DND-41 (cell line): Measurements from ENCODE around the gene PRKCE.

Experiments used
- ATAC-seq: fragments of 200-7000 bp; cut with Tn5 transposase; 3 replicates; pipeline ENCODE4 v1.9.1; 2021; ENCODE audit warnings: low read depth; ENCODE audit not compliant: insufficient read depth
- DNase-seq: peaks from one replicate; pipeline ENCODE4 v3.0.0-alpha.2; 2020
- H2AFZ ChIP-seq: 2 replicates; pipeline ENCODE4 v1.6.0; 2012; ENCODE audit warnings: low read depth, low read length
- H3K27ac ChIP-seq: 2 replicates; pipeline ENCODE4 v1.5.1; 2012; ENCODE audit warnings: low read length, inconsistent platforms
- H3K27me3 ChIP-seq: fragments of 200-600 bp; sonication (generic); 2 replicates; pipeline ENCODE4 v1.6.0; 2012; ENCODE audit warnings: low read length, mild to moderate bottlenecking, inconsistent platforms; ENCODE audit not compliant: insufficient read depth, poor library complexity
- H3K36me3 ChIP-seq: 2 replicates; pipeline ENCODE4 v1.5.1; 2012; ENCODE audit warnings: low read length, inconsistent platforms; ENCODE audit not compliant: insufficient read depth
- H3K4me1 ChIP-seq: 2 replicates; pipeline ENCODE4 v1.5.1; 2012; ENCODE audit warnings: mild to moderate bottlenecking, low read length; ENCODE audit not compliant: insufficient read depth
- H3K4me2 ChIP-seq: 2 replicates; pipeline ENCODE4 v1.6.0; 2012; ENCODE audit warnings: mild to moderate bottlenecking, moderate library complexity, low read length, inconsistent platforms; ENCODE audit not compliant: insufficient read depth
- H3K4me3 ChIP-seq, 2 experiments: fragments of 200-600 bp in 1 of 2; shearing (Covaris generic) in 1 of 2; 2 replicates each; pipeline ENCODE4 v1.5.1; 2012 to 2016; ENCODE audit warnings: inconsistent platforms in 2 of 2, low read length in 2 of 2, mild to moderate bottlenecking in 2 of 2, low read depth in 1 of 2, moderate library complexity in 1 of 2
- H3K79me2 ChIP-seq: 2 replicates; pipeline ENCODE4 v1.6.0; 2012; ENCODE audit warnings: low read length, inconsistent platforms; ENCODE audit not compliant: insufficient read depth
- H3K9ac ChIP-seq: 2 replicates; pipeline ENCODE4 v1.6.0; 2012; ENCODE audit warnings: low read depth, mild to moderate bottlenecking, inconsistent platforms, low read length, moderate library complexity
- H3K9me3 ChIP-seq: 2 replicates; pipeline ENCODE4 v1.5.1; 2012; ENCODE audit warnings: low read length, moderate library complexity, mild to moderate bottlenecking, inconsistent platforms; ENCODE audit not compliant: insufficient read depth, severe bottlenecking
- H4K20me1 ChIP-seq: 2 replicates; pipeline ENCODE4 v1.6.0; 2012; ENCODE audit warnings: low read length; ENCODE audit not compliant: insufficient read depth
- EZH2 ChIP-seq: IDR thresholded peaks from 3 replicates; pipeline ENCODE4 v1.6.1; 2012; ENCODE audit warnings: borderline replicate concordance, low read depth, mild to moderate bottlenecking, moderate library complexity, low read length, inconsistent platforms; ENCODE audit not compliant: severe bottlenecking
- TF ChIP-seq, protein P1 (sequence below): IDR thresholded peaks from 2 replicates; pipeline ENCODE4 v1.5.1; 2012; ENCODE audit warnings: borderline replicate concordance, low read length, moderate library complexity, mild to moderate bottlenecking; ENCODE audit not compliant: poor library complexity, severe bottlenecking; ENCODE audit errors: extremely low read depth

The PRKCE gene

GRCh38 chr2:45852450-45853150, 201.1 kb downstream of the PRKCE start:
- no peaks in the 10 kb centered on the region for H4K20me1 ChIP-seq
- DNase-seq (no peak), ATAC-seq (no peak)
- no peak overlapping the region for H3K9ac ChIP-seq
- H3K79me2 ChIP-seq = no peaks in the 10 kb centered on the region
- no peaks in the 10 kb centered on the region for H3K27me3 ChIP-seq
- H3K4me3 ChIP-seq = no peak overlapping the region
- H3K36me3 ChIP-seq = no peaks in the 10 kb centered on the region
- H3K4me2 ChIP-seq = no peak overlapping the region
- no peak overlapping the region for H3K27ac ChIP-seq
- peaks cover 26% of the 10 kb centered on the region for H3K4me1 ChIP-seq
- no peaks in the 10 kb centered on the region for H3K9me3 ChIP-seq
- TF ChIP-seq, protein P1, sequence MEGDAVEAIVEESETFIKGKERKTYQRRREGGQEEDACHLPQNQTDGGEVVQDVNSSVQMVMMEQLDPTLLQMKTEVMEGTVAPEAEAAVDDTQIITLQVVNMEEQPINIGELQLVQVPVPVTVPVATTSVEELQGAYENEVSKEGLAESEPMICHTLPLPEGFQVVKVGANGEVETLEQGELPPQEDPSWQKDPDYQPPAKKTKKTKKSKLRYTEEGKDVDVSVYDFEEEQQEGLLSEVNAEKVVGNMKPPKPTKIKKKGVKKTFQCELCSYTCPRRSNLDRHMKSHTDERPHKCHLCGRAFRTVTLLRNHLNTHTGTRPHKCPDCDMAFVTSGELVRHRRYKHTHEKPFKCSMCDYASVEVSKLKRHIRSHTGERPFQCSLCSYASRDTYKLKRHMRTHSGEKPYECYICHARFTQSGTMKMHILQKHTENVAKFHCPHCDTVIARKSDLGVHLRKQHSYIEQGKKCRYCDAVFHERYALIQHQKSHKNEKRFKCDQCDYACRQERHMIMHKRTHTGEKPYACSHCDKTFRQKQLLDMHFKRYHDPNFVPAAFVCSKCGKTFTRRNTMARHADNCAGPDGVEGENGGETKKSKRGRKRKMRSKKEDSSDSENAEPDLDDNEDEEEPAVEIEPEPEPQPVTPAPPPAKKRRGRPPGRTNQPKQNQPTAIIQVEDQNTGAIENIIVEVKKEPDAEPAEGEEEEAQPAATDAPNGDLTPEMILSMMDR = no peak
- no peak for TF ChIP-seq EZH2
- no peak overlapping the region for H2AFZ ChIP-seq

- Histone ChIP-seq H3K9me3 (no peaks in the 10 kb centered on the region), H3K27me3 (no peaks in the 10 kb centered on the region), H3K79me2 (no peaks in the 10 kb centered on the region; the same call in 1 of the 2 replicates), H3K4me2 (no peak overlapping the region), H3K27ac (no peak overlapping the region), H4K20me1 (no peaks in the 10 kb centered on the region), H3K4me1 (peaks cover 29% of the 10 kb centered on the region), H3K4me3 (no peak overlapping the region), H3K36me3 (no peaks in the 10 kb centered on the region), H3K9ac (no peak overlapping the region), H2AFZ (no peak overlapping the region)
- TF ChIP-seq, protein P1 = no peak
- TF ChIP-seq EZH2 = no peak
- no peak for ATAC-seq
- no peak for DNase-seq
Observed at GRCh38 chr2:45855374-45855773, 203.9 kb downstream of the PRKCE start.

- ATAC-seq (no peak), DNase-seq (no peak)
- H3K9me3 ChIP-seq = no peaks in the 10 kb centered on the region
- no peak overlapping the region for H2AFZ ChIP-seq
- no peak overlapping the region for H3K4me2 ChIP-seq
- peak overlapping the region; percentile 25; the same call in 1 of the 2 replicates for H3K27ac ChIP-seq
- H3K4me3 ChIP-seq = no peak overlapping the region
- H3K36me3 ChIP-seq = no peaks in the 10 kb centered on the region
- no peak overlapping the region for H3K9ac ChIP-seq
- peaks cover 42% of the 10 kb centered on the region for H3K4me1 ChIP-seq
- H4K20me1 ChIP-seq = no peaks in the 10 kb centered on the region
- TF ChIP-seq, protein P1 = no peak
- no peak for TF ChIP-seq EZH2
- no peaks in the 10 kb centered on the region; the same call in 1 of the 2 replicates for H3K79me2 ChIP-seq
- no peaks in the 10 kb centered on the region for H3K27me3 ChIP-seq
Observed at GRCh38 chr2:45856391-45857274, 205.2 kb downstream of the PRKCE start.
